KBM-7 (cell line): Measurements from ENCODE around the gene TMEM190.
"Not testable (repeated sequence)": the region's sequence is repeated elsewhere in the genome, so short reads cannot be mapped to it uniquely, and the experiment has no call there.

Experiments
- DNase-seq: peaks from one replicate; pipeline ENCODE4 v3.0.0-alpha.2; 2015
- in situ Hi-C: fragments of 300-500 bp; cut with MboI; formaldehyde crosslinking; loops from 2 replicates; pipeline ENCODE4 v1.14.3; 2020; ENCODE audit warnings: low sequenced_read_pairs, low pct_unique_long_range_greater_than_20kb, mixed read lengths

The TMEM190 gene

GRCh38 chr19:55376241-55376933 is at the start of gene TMEM190:
TMEM190 (plus strand) TSS chr19:55376826; CDS start chr19:55376854, 28 bp downstream.
- in situ Hi-C loops: no loop called here
- no peak for DNase-seq

GRCh38 chr19:55328774-55329318 is 47.8 kb upstream of the TMEM190 start:
- in situ Hi-C loops, DNase-seq: not testable (repeated sequence)

GRCh38 chr19:55329791-55330190 is 46.8 kb upstream of the TMEM190 start:
- DNase-seq, in situ Hi-C loops: not testable (repeated sequence)

- in situ Hi-C loops: no loop called here
- DNase-seq: no peak
These were observed 42.8 kb upstream of the TMEM190 start for GRCh38 chr19:55333870-55334269.

GRCh38 chr19:55336101-55336500 is 40.5 kb upstream of the TMEM190 start:
- in situ Hi-C loops: no loop called here
- DNase-seq: no peak

- peak; percentile 100 for DNase-seq
- in situ Hi-C loops: no loop called here
These were observed 37.3 kb upstream of the TMEM190 start, which contains the start of gene KMT5C for GRCh38 chr19:55339105-55339888. KMT5C (plus strand) TSS chr19:55339876; CDS start chr19:55341937, 2,061 bp downstream.

- in situ Hi-C loops: no loop called here
- peak; percentile 18 for DNase-seq
These were observed 36.5 kb upstream of the TMEM190 start for GRCh38 chr19:55339889-55340783.

GRCh38 chr19:55340784-55341147 is 35.9 kb upstream of the TMEM190 start:
- in situ Hi-C loops: no loop called here
- peak; percentile 22 for DNase-seq

GRCh38 chr19:55341171-55341588 is 35.4 kb upstream of the TMEM190 start:
- in situ Hi-C loops: no loop called here
- peak; percentile 35 for DNase-seq

GRCh38 chr19:55341595-55342531 is 34.8 kb upstream of the TMEM190 start:
- DNase-seq: no peak
- in situ Hi-C loops: no loop called here

- DNase-seq: no peak
- in situ Hi-C loops: no loop called here
These were observed 32.2 kb upstream of the TMEM190 start for GRCh38 chr19:55344444-55344843.

- in situ Hi-C loops: no loop called here
- no peak for DNase-seq
These were observed 31.4 kb upstream of the TMEM190 start for GRCh38 chr19:55345101-55345817.

- no peak for DNase-seq
- in situ Hi-C loops: no loop called here
These were observed 30.6 kb upstream of the TMEM190 start for GRCh38 chr19:55345818-55346724.

GRCh38 chr19:55346725-55347441 is 29.7 kb upstream of the TMEM190 start:
- in situ Hi-C loops: no loop called here
- DNase-seq: no peak

GRCh38 chr19:55347442-55348009 is 29.1 kb upstream of the TMEM190 start:
- DNase-seq: no peak
- in situ Hi-C loops: no loop called here
